Hematopoietic multipotent progenitor cell (in vitro differentiated cells): Measurements from ENCODE around the gene AKAP13. TPM values are rescaled to one million over a fixed set of nuclear protein-coding genes. Genes with fewer than 3 reads are reported as not detected.
A peak's percentile ranks its signal among the peaks of the same experiment; 100 is the strongest.

ENCODE experiments used
- DNase-seq, 3 donors: peaks; one replicate each; pipeline ENCODE4 v3.0.0-alpha.2; 2011 to 2015; ENCODE audit warnings: low read depth in 2 of 3, low spot score in 2 of 3
- total RNA-seq: library from RNA; depleted of rRNA; stranded (reverse); fragments of >200 nt; gene quantifications from one replicate; pipeline ENCODE4 v1.2.3, GENCODE V29; 2012

AKAP13 gene
- total RNA-seq, 1 donor, result 163 TPM

DNA sequence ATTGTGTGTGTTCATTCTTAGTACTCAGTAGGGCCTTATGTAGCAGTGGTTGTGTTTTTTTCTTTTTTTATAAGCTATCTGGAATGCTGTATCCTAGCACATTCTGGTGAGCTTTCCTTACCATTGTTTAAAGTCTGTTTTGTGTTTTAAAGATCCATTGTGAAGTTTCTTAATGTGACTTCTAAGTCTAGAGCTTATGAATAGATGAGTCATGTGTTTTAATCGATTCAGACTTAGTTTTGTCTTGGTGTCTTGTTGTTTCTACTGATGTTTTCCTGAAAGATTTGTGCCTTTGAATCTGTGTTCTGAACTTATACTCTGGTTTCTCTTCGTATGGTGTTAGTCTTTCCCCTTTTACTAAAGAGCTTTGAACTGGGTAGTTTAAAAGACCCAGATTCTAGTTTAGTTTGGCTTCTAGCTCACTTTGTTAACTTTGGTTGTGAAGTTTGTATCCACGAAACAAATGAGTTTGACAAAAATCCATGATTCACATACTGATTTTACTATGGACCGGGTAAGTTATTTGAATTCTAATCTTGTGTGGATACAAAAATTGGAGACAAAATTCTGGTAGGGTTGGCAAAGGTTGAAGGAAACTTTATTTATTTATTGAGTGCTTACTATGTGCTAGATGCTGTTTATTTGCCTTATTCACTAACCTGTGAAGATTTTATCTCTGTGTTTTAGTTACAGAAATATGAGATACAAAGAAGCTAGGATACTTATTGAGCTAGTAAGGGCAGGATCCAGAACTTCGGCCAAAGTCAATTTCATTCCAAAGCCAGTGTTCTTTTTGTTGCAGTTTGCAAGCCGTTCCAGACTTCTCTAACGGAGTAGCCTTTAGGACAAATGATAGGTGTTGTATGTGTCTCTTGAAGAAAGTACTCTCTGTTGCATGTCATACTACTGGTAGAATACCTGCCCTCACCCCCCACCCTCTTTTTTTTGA is 24.8 kb downstream of the AKAP13 start:
- no peak for DNase-seq

DNA sequence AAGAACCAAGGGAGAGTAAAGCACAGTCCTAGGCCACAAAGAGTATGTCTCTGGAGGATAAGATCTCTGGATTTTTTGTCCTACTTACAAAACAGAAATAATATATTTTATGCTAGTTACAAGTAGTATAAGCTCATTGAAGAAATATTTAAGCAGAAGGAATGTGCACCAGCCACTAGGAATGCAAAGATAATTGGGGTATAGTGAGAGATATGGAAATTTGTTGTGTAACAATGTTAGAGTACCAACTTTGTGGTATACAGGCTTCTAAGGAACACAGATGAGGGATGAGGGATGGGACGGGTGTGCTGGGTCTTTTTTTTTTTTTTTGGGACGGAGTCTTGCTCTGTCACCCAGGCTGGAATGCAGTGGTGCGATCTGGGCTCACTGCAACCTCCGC is 26.5 kb downstream of the AKAP13 start:
- no peak for DNase-seq

DNA sequence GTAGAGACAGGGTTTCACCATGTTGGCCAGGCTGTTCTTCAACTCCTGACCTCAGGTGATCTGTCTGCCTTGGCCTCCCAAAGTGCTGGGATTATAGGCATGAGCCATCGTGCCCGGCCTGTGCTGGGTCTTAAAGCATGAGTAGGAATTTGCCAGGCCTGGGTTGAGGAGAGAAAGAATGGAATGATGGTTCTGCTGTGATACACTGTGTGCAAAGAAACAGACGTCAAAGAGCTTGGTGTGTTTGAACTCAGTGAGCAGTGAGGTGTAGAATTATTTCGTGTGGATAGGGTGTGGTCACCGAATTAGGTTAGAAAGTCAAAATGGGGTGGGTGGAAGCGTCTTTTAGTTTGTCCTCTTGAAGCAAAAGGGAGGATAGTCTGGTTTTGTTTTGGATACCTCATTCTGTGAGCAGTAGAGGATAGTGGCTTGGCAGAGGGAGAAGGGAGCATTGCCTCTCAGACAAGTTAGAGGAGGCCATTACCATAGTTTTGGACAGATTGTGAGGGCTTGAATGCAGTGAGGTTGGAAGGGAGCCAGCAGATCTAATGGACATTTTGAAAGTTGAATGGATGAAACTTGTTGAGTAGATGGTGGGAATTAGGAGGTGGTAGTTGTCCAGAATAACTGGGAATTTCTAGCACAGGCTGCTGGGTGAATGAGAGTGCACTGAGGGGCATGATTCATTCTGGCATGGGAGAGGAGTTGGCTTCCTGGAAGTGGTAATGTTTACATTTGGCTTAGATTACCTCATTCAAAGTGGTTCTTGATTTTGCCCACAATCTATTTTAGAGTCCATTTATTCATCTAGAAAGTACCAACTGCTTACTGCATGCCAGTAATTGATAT is 27.2 kb downstream of the AKAP13 start:
- no peak for DNase-seq

DNA sequence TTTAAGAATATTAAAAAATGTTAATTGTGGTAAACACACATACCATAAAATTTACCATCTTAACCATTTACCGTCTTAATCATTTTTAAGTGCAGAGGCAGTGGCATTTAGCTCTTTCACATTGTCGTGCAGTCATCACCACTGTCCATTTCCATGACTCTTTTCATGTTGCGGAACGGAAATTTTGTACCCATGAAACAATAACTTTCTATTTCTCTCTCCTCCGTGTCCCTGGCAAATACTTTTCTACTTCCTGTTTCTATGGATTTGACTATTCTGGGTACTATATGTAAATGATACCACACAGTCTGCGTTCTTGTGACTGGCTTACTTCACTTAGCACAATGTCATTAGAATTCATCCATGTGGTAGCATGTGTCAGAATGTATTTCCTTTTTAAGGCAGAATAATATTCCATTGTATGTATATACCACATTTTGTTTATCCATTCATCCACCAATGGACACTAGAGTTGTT is 27.9 kb downstream of the AKAP13 start:
- DNase-seq, result no peak

DNA sequence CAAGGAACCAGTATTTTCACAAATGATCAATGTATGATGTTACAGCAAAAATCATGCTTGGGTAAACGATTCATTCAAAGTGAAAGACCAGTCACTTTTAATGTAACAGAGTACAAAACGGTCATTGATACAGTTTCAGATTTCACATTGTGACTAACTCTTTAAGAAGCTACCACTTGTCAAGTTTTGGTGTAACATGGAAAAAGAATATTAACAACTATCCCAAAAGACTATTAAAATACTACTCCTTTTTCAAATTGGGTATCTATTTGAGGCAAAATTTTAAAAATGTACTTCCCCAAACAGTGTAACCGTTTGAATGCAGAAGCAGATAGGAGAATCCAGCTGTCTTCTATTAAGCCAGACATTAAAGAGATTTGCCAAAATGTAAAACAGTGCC is 31.7 kb downstream of the AKAP13 start:
- DNase-seq, result peak in 1 of 3 donors; percentile 39

DNA sequence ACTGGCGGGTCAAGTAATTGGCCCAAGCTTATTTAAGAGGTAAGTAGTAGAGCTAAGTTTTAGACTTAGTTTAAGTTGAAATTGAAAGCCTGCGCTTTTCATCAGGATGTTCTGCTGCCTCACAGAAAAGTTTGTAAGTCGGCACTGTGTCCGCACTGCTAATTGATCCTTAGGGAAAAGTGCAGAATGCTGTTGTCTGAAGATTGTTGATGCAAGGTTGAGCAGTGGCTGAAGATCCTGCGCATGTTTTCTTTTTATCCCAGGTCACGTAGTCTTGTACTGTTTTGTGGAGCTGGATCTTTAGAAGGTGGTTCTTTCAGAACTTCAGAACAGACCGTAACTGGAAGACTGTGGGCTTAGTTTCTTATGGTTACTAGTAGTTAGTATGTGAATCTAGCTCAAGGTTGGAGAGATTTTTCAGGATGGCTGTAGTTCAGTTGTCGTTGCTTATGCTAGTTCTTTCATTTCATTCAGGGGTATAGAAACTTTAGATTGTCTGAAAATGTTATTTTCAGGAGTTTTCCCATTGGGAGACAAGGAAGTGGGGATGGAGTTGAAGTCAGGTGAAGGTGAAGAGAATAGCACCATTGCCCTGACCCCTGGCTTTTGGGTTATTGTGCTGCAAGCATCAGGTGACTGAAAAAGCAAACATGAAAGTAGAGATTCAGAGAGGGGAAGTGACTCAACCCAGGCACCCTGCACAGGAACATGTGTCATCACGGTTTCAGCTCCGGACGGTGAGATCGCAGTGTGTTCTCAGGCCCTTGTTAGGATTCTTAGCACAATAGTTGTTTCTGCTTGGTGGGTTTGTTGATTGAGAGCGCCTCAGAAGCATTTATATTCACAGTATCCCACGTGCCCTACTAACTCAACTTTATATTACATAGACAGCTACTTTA is 32.8 kb downstream of the AKAP13 start:
- DNase-seq, result peak; percentile 41 to 87 (median 74)

DNA sequence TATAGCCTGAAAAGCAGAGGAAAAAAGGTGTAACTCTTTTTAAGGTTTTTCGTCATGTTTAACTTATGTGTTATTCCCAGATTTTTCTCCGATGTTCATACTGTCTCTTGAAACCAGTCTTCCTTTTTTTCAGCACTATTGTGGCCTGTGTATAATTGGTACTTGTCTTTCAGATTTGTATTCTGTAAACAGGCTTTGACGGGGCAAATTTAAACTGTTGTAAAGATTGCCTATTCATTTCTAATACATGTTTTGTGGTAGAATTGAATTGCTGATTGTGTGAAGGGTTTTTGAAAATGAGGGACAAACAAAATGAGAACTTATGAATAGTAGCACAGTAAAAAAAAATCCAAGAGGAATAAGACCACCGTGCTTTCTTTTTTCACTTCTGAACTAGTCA is 33.6 kb downstream of the AKAP13 start:
- DNase-seq, result no peak

DNA sequence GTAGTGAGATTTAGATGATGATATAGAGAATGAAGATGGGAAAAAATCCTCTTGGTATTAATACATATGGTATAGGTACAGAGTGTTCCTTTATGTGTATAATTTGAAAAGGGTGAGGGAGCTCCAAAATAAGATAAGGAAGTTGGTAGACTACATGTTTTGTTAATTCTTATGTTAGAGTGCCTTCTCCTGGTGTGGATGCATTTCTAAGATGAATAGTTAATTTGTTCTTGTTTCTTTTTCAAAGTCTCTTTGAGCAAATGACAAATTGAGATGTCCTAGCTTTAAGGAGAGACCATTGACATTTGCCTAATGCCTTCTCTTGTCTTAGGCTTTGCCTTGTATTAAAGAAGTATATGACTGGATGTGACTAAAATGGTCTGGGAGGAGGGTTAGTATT is 34.1 kb downstream of the AKAP13 start:
- DNase-seq, result peak in 2 of 3 donors; percentile 50 to 79

DNA sequence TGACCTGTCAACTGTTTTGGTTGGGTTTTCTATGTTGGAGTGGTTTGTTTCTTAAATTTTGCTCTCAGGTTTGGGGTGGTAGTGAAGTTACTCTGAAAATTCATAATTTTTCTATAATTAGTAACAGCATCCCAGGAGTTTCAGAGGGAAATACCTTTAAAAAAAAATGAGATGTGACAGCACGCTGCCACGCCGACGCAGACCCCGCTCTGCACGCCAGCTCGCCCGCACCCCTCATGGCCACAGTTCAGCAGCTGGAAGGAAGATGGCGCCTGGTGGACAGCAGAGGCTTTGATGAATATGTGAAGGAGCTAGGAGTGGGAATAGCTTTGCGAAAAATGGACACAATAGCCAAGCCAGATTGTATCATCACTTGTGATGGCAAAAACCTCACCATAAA is 34.6 kb downstream of the AKAP13 start:
- DNase-seq, result no peak

DNA sequence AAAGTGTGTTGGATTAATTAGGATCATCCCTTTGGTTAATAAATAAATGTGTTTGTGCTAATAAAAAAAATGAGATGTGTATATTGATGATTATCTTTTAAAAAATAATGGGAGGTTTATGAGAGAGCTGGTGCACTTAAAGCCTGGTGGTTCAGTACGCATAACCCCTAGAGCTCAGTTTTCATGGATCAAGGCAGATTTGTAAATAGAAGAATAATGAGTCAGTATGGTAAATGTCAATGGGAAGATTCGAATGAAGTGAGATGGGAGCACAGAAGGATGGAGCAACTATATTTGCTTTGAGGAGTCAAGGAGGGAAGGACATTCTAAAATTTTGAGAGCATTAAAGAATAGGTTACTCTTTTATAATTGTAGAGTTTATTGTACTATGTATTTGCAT is 35.4 kb downstream of the AKAP13 start:
- no peak for DNase-seq

DNA sequence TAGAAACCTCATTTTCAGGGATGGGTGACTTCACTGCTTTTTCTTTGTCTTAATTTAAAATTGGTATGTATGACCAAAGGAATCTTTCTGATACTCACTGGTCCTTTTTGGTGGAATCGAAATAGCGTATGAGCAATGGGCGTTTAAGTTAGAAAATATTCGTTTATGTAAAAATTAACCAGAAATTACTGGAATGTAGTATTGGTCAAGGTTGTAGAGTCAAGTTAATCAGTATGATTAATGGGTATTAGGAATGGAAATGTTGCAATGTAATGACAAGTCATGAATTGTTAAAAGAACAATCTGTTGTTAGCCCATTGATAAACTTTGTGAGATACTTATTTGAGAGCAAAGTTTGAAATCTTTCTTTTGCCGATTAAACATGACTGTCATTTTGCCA is 36.9 kb downstream of the AKAP13 start:
- DNase-seq, result no peak

DNA sequence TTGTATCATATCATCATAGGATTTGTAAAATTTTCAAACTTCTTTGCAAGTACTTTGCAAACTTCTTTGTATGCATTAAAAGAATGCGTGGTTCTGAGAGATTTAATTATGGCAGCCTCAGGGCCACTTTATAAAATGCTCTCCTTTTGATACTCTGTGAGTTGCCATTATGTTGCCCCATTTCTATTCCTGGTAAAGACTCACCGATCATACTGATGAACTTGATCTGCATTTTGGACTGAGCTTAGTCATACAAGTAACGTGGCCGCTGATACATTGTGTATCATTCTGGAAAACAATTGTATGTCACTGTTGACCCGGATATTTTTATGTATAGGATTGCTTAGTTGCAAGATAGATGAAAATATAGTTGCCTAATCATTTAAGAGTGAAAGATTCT is 38.8 kb downstream of the AKAP13 start:
- no peak for DNase-seq

DNA sequence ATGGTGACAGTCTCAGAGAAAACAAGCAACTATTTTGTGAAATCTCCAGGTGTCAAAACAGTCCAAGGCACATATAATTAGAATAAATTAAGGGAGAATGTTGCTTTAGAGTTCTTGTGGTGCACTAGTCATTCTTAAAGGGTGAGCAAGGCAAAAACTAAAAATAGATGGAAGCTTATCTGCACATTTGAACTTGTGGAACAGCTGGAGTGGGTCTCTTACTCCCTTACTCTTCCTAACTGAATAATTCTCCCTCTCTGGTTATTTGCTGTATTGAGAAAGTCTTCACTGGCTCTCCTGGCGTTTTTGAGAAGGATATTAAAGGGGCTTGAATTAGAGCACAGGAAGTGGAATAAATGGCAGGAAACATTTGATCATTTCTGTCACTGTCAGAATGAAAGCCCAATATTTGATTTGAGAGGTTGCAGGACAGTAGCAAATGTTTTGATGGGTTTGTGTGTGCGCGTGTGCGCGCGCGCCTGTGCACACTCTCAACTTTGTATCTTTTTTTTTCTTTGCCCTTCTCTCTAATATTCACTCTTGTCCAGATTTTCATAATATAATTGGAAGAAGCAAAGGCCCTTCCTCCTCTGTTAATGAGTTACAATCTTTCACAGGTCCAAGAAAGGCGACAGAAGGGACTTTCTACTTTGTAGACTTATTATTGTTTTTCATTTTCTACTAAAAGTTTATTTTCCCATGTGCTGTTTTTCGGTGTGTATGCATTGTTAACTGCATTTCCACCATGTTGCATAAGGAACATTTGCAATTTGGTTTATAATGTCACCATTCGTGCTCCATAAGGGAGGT is 40.9 kb downstream of the AKAP13 start:
- DNase-seq, result no peak

DNA sequence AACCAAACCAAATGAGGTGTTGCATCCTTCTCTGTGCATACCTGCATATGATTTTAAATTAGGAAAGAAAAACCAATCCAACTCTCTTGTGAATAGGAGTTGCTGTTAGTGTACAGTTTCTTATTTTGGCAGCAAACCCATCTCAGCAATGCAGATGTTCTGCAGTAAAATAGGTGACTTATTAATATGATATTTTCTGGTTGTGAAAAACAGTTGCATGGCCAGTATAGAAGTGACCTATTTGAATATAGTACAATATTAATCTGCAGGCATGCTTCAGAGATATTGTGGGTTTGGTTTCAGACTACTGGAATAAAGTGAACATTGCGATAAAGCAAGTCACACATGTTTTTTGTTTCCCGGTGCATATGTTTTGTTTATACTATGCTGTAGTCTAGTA is 42.2 kb downstream of the AKAP13 start:
- no peak for DNase-seq

DNA sequence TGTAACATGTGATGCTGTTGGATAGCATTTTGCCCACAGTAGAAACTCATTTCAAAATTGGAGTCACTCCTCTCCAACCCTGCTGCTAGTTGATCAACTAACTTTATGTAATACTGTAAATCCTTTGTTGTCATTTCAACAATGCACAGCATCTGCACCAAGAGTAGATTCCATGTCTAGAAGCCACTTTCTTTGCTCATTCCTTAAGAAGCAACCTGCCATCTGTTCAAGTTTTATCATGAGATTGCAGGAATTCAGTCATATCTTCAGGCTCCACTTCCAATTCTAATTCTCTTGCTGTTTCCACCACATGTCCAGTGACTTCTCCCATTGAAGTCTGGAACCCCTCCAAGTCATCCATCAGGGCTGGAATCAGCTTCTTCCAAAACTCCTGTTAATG is 42.9 kb downstream of the AKAP13 start:
- DNase-seq, result no peak

DNA sequence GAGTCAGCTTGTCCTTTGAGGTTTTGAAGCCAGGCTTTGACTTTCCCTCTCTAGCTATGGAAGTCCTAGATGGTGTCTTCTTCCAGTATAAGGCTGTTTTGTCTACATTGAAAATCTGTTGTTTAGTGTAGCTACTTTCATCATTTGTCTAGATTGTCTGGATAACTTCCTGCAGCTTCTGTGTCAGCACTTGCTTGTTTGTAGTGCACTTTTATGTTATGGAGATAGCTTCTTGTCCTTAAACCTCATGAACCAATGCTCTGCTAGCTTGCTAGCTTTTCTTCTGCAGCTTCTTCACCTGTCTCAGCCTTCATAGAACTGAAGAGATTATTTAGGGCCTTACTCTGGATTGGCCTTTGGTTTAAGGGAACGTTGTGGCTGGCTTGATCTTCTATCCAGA is 43.8 kb downstream of the AKAP13 start:
- DNase-seq, result no peak

DNA sequence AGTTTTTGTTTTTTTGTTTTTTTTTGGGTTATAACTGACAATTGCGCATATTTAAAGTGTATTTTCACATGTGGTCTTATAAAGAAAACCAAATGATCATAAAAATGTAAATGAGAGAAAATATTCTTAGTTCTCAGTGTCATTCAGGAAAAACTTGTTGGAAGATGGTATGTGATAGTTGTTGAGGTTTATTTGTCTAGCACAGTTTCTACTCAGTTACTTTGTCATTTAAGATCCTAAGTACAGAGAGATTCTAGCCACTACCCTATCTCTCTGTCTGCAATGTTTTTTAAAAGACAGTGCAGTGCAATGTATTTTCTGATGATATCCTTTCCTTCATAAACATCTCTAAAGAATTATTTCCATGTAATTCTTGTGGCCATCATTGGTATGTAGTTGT is 46.1 kb downstream of the AKAP13 start:
- DNase-seq, result no peak

DNA sequence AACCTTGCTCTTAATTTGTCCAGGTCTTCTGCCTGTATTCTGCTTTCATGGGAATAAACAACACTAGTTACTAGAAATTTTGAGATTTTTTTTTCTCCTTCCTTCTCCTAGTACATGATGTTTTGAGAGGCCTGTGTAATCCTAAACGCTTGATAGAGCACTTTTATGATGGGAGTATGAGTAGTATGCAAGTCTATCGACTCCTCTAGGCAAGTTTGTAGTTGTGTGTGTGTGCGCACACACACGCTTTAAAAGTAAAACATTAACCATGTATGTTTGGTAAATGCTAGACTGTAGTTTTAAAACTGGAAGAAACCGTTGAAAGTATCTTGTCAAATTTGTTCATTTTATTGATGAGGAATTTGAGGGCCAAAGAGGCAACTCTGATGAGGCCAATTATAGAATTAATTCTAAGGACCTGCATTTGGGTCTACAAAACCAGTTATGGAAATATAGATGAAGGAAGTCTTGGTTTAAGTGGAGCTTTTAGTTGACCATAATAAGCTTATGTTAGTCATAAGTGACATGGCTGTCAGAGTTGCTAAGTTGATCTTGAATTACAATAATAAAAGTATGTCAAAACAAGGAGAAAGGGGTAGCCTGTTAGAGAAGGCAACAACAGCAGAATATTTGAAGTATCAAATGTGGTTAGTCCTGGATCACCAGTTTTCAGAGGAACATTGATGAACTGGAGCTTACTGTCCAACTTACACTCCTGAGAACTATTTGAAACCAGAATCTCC is 47.1 kb downstream of the AKAP13 start:
- DNase-seq, result no peak

DNA sequence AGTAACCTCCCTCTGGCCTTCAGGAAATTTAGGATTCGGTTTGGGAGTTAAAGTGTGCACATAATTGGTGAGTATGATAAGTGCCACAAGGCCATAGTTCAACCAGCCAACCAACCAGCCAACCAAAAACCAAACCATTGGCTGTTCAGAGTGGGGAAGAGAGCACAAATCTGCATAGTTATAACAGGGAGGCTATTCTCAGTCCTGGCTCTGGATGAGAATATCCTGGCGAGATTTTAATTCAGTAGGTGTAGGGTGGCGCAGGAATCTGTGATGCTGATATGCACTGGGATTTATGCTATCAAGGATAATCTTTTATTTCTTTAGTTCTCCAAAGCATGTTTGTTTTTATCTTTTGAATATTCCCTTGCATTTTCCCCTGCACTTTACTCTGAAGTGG is 49.1 kb downstream of the AKAP13 start:
- DNase-seq, result no peak
